ENCODE results near the gene TNS1. TPM values are rescaled to one million over a fixed set of nuclear protein-coding genes. Genes with fewer than 3 reads are reported as not detected.

Gene TNS1
- total and polyA plus RNA-seq, 2 experiments from 2014 or later: 16.2 to 27.6 TPM

DNA sequence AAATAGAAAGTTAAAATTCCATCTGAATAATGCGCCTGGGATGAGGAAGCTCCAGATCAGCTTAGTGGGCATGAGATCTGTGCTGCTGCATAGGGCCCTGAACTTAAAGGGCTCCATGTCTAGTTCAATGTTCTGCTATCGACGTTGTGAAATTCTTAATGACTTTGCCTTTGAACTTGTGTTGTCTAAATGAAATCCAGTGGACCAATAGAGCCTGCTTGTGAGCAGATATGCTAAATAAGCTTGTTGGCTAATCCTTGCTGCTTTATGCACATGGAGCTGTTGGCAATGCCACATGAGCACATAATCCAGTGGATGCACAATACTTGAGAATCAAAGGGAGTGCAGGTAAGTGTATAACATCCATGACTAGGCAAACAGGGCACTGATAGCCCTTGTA, 228.6 kb downstream of the TNS1 start:
- Histone ChIP-seq H3K4me3 (no peak overlapping the region), H3K9me3 (ENCODE audit: low read depth) (no peaks in the 10 kb centered on the region), H4K20me1 (ENCODE audit: insufficient read depth, poor library complexity, severe bottlenecking) (no peaks in the 10 kb centered on the region), H2AFZ (no peak overlapping the region), H3K27ac (no peak overlapping the region), H3K9me2 (replicated peaks; ENCODE audit: insufficient read depth) (no peaks in the 10 kb centered on the region), H3K27me3 (no peaks in the 10 kb centered on the region), H3K79me2 (no peaks in the 10 kb centered on the region), H3K4me2 (no peak overlapping the region), H3K36me3 (replicated peaks; ENCODE audit: insufficient read depth, low read depth) (no peaks in the 10 kb centered on the region), H3K4me1 (ENCODE audit: insufficient read depth) (no peaks in the 10 kb centered on the region)
- no peak for DNase-seq (ENCODE audit: low spot score)
- 81% methylated on average over 3 of the region's 3 CpGs for WGBS (ENCODE audit: low lambda C conversion rate, missing lambda C conversion rate)
- TF ChIP-seq EZH2phosphoT487 (IDR thresholded peaks at IDR 0.05; ENCODE audit: low read depth, severe bottlenecking, unreplicated experiment) (no peak), EZH2 (IDR thresholded peaks at IDR 0.05; ENCODE audit: borderline replicate concordance) (no peak)
- TF ChIP-seq, protein P1, sequence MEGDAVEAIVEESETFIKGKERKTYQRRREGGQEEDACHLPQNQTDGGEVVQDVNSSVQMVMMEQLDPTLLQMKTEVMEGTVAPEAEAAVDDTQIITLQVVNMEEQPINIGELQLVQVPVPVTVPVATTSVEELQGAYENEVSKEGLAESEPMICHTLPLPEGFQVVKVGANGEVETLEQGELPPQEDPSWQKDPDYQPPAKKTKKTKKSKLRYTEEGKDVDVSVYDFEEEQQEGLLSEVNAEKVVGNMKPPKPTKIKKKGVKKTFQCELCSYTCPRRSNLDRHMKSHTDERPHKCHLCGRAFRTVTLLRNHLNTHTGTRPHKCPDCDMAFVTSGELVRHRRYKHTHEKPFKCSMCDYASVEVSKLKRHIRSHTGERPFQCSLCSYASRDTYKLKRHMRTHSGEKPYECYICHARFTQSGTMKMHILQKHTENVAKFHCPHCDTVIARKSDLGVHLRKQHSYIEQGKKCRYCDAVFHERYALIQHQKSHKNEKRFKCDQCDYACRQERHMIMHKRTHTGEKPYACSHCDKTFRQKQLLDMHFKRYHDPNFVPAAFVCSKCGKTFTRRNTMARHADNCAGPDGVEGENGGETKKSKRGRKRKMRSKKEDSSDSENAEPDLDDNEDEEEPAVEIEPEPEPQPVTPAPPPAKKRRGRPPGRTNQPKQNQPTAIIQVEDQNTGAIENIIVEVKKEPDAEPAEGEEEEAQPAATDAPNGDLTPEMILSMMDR (IDR thresholded peaks at IDR 0.05; ENCODE audit: poor library complexity): no peak

DNA sequence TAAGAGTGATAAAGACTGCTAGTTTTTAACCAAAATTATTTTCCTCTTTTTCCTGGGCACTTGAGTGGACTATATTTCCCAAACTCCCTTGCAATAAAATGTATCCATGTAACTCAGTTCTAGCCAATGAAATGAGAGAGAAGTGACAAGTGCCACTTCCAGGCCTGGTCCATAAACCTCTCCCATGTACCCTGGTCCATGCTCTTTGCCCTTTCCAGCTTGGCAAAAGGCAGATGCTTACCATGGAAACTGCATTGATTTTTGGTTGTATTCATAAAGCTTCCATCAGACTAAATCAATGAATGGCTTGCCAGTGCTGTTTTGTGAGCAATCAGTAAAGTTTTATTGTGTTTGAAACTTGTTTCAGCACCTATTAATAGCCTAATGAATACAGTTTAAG, 229.3 kb downstream of the TNS1 start:
- Histone ChIP-seq H3K4me2 (no peak overlapping the region), H3K9me3 (ENCODE audit: low read depth) (no peaks in the 10 kb centered on the region), H3K9me2 (replicated peaks; ENCODE audit: insufficient read depth) (no peaks in the 10 kb centered on the region), H3K4me3 (no peak overlapping the region), H4K20me1 (ENCODE audit: insufficient read depth, poor library complexity, severe bottlenecking) (no peaks in the 10 kb centered on the region), H3K79me2 (no peaks in the 10 kb centered on the region), H3K27ac (no peak overlapping the region), H3K27me3 (no peaks in the 10 kb centered on the region), H3K4me1 (ENCODE audit: insufficient read depth) (no peaks in the 10 kb centered on the region), H3K36me3 (replicated peaks; ENCODE audit: insufficient read depth, low read depth) (no peaks in the 10 kb centered on the region), H2AFZ (no peak overlapping the region)
- TF ChIP-seq EZH2 (IDR thresholded peaks at IDR 0.05; ENCODE audit: borderline replicate concordance) (no peak), EZH2phosphoT487 (IDR thresholded peaks at IDR 0.05; ENCODE audit: low read depth, severe bottlenecking, unreplicated experiment) (no peak)
- TF ChIP-seq, protein P1 (IDR thresholded peaks at IDR 0.05; ENCODE audit: poor library complexity): no peak
- DNase-seq (ENCODE audit: low spot score): no peak

DNA sequence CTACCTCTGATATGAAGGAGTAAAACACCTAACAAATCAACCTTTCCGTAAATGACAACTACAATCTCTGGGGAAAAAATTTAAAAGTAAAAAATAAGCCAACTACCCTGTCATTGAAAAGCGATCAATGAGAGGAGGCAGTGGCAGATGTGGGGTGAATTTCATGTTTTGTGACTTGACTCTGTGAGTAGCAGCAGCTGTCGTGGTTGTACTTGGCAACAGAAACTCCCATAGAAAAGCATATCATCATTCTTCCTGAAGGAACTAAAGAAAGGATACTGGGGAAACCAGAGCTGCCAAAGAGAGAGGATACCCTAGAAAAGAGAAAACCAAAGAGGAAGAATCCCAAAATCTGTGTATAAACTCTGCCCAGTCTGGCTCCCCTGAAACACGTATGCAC, 236.4 kb downstream of the TNS1 start:
- DNase-seq (ENCODE audit: low spot score): no peak
- H3K27ac ChIP-seq: no peak overlapping the region
- 85% methylated on average over 4 of the region's 4 CpGs for WGBS (ENCODE audit: low lambda C conversion rate, missing lambda C conversion rate)
- no peaks in the 10 kb centered on the region for H3K79me2 ChIP-seq
- no peak overlapping the region for H3K4me2 ChIP-seq
- no peaks in the 10 kb centered on the region for H4K20me1 ChIP-seq (ENCODE audit: insufficient read depth, poor library complexity, severe bottlenecking)
- H2AFZ ChIP-seq: no peak overlapping the region
- H3K27me3 ChIP-seq: no peaks in the 10 kb centered on the region
- H3K4me3 ChIP-seq: no peak overlapping the region
- no peaks in the 10 kb centered on the region for H3K36me3 ChIP-seq (replicated peaks; ENCODE audit: insufficient read depth, low read depth)
- H3K9me2 ChIP-seq (replicated peaks; ENCODE audit: insufficient read depth): no peaks in the 10 kb centered on the region
- no peak for TF ChIP-seq EZH2 (IDR thresholded peaks at IDR 0.05; ENCODE audit: borderline replicate concordance)
- TF ChIP-seq, protein P1 (IDR thresholded peaks at IDR 0.05; ENCODE audit: poor library complexity): no peak
- no peak for TF ChIP-seq EZH2phosphoT487 (IDR thresholded peaks at IDR 0.05; ENCODE audit: low read depth, severe bottlenecking, unreplicated experiment)
- H3K4me1 ChIP-seq (ENCODE audit: insufficient read depth): no peaks in the 10 kb centered on the region
- no peaks in the 10 kb centered on the region for H3K9me3 ChIP-seq (ENCODE audit: low read depth)

Data from hepatocyte (in vitro differentiated cells).